ENCODE measurements around the gene RAET1E.

DNA sequence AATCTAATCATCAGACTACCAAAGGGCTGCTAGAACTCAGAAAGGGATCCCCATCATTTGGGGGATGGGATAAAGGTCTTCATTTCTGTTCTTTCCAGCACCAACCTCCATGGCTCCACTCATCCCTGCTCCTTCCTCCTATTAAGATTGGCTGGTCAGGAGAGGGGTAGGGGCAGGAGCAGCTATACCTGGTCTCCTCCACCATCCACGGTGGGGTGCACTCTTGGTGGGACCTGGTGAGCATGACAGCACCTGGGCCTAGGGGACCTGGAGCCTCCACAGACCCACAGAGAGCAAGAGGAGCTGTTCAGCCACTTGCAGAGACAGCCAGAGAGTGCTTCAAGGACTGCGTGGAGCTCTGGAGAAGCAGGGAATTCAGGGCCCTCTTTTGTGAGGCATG, 37.8 kb upstream of the RAET1E start:
- TF ChIP-seq, protein P1, sequence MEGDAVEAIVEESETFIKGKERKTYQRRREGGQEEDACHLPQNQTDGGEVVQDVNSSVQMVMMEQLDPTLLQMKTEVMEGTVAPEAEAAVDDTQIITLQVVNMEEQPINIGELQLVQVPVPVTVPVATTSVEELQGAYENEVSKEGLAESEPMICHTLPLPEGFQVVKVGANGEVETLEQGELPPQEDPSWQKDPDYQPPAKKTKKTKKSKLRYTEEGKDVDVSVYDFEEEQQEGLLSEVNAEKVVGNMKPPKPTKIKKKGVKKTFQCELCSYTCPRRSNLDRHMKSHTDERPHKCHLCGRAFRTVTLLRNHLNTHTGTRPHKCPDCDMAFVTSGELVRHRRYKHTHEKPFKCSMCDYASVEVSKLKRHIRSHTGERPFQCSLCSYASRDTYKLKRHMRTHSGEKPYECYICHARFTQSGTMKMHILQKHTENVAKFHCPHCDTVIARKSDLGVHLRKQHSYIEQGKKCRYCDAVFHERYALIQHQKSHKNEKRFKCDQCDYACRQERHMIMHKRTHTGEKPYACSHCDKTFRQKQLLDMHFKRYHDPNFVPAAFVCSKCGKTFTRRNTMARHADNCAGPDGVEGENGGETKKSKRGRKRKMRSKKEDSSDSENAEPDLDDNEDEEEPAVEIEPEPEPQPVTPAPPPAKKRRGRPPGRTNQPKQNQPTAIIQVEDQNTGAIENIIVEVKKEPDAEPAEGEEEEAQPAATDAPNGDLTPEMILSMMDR (IDR thresholded peaks at IDR 0.05), result no peak
- TF ChIP-seq POLR2A (IDR thresholded peaks at IDR 0.05) (no peak), EP300 (IDR thresholded peaks at IDR 0.05) (no peak)
